H1 (cell line): Measurements from ENCODE around the gene C19orf53. TPM values are rescaled to one million over a fixed set of nuclear protein-coding genes. Genes with fewer than 3 reads are reported as not detected.

Source experiments
- CTCF ChIA-PET: fragments of 300-600 bp; sonication (Branson Sonifier 250); formaldehyde crosslinking; loops from one replicate; lab custom pipeline; 2021; ENCODE audit not compliant: partially characterized antibody; lab: Charles Lee
- POLR2A ChIA-PET: fragments of 300-600 bp; sonication (Branson Sonifier 250); formaldehyde crosslinking; loops from one replicate; lab custom pipeline; 2021; ENCODE audit warnings: inconsistent platforms; ENCODE audit not compliant: partially characterized antibody; lab: Charles Lee
- DNase-seq, 2 experiments: peaks; one replicate each; pipeline versions ENCODE4 v3.0.0 to v3.0.0-alpha.2; 2010 to 2022; ENCODE audit warnings: low spot score in 2 of 2, low read depth in 1 of 2, mixed read lengths in 1 of 2
- FAIRE-seq: peaks from 2 replicates; lab custom pipeline; 2011; peaks lifted over from hg19 to GRCh38; lab: Jason Lieb, UNC
- H2AFZ ChIP-seq: 2 replicates; pipeline ENCODE4 v1.8.1; 2012; ENCODE audit warnings: low read length, inconsistent platforms
- H2AK5ac ChIP-seq: 2 replicates; pipeline ENCODE4 v1.6.1; 2013; ENCODE audit warnings: low read depth, low read length
- H2BK120ac ChIP-seq: replicated peaks from 2 replicates; pipeline ENCODE3; 2013; ENCODE audit warnings: low read depth, low read length, inconsistent platforms
- H2BK12ac ChIP-seq: 2 replicates; pipeline ENCODE4 v1.6.1; 2013; ENCODE audit warnings: low read depth, low read length
- H2BK15ac ChIP-seq: 2 replicates; pipeline ENCODE4 v1.6.1; 2013; ENCODE audit warnings: low read length
- H2BK20ac ChIP-seq: 2 replicates; pipeline ENCODE4 v1.6.1; 2013; ENCODE audit warnings: low read length
- H2BK5ac ChIP-seq: 2 replicates; pipeline ENCODE4 v1.6.1; 2013; ENCODE audit warnings: low read depth, low read length
- H3K14ac ChIP-seq: 2 replicates; pipeline ENCODE4 v1.6.1; 2013; ENCODE audit warnings: inconsistent platforms; ENCODE audit not compliant: insufficient read length
- H3K18ac ChIP-seq: 2 replicates; pipeline ENCODE4 v1.6.1; 2013; ENCODE audit warnings: low read length; ENCODE audit errors: extremely low read depth
- H3K23ac ChIP-seq: 2 replicates; pipeline ENCODE4 v1.6.1; 2013; ENCODE audit warnings: inconsistent platforms; ENCODE audit not compliant: insufficient read length
- H3K23me2 ChIP-seq: 2 replicates; pipeline ENCODE4 v1.6.1; 2013; ENCODE audit warnings: low read depth, low read length
- H3K27ac ChIP-seq: 2 replicates; pipeline ENCODE4 v1.6.1; 2011; ENCODE audit warnings: low read depth, low read length, inconsistent platforms
- H3K27me3 ChIP-seq, 4 experiments: replicated peaks in 1 of 4; 1 replicate in 1 of 4; 2 replicates in 3 of 4; pipeline versions ENCODE4 v1.6.1 to v1.8.1; 2011 to 2013; ENCODE audit warnings: low read length in 3 of 4, mild to moderate bottlenecking in 3 of 4, inconsistent platforms in 2 of 4, mixed read lengths in 2 of 4, moderate library complexity in 1 of 4; ENCODE audit not compliant: control insufficient read depth in 3 of 4, insufficient read depth in 3 of 4; ENCODE audit errors: extremely low read depth in 1 of 4
- H3K36me3 ChIP-seq, 4 experiments: 2 replicates each; pipeline versions ENCODE4 v1.6.1 to v1.8.1; 2011 to 2013; ENCODE audit warnings: mild to moderate bottlenecking in 4 of 4, low read length in 3 of 4, moderate library complexity in 2 of 4, control low read depth in 1 of 4, inconsistent platforms in 1 of 4; ENCODE audit not compliant: insufficient read depth in 4 of 4, control insufficient read depth in 2 of 4
- H3K4ac ChIP-seq: replicated peaks from 2 replicates; pipeline ENCODE3; 2013; ENCODE audit warnings: low read length, low read depth, mixed read lengths, inconsistent platforms; ENCODE audit not compliant: insufficient read length
- H3K4me1 ChIP-seq, 4 experiments: replicated peaks in 1 of 4; 1 replicate in 1 of 4; 2 replicates in 3 of 4; pipeline versions ENCODE4 v1.6.1 to v1.8.1; 2011 to 2013; ENCODE audit warnings: low read length in 3 of 4, inconsistent platforms in 2 of 4, mixed read lengths in 1 of 4; ENCODE audit not compliant: insufficient read depth in 4 of 4, control insufficient read depth in 3 of 4
- H3K4me2 ChIP-seq, 2 experiments: 2 replicates each; pipeline versions ENCODE4 v1.6.1 to v1.8.1; 2011 to 2013; ENCODE audit warnings: low read depth in 2 of 2, low read length in 2 of 2, control low read depth in 1 of 2, inconsistent platforms in 1 of 2, mild to moderate bottlenecking in 1 of 2; ENCODE audit not compliant: insufficient read depth in 1 of 2
- H3K4me3 ChIP-seq, 4 experiments: fragments of 200-600, 300-600 bp in 1 of 4; sonication (generic), shearing (Covaris generic), sonication (Bioruptor Twin) in 1 of 4; 2 replicates each; pipeline versions ENCODE4 v1.5.1 to v1.8.1; 2011 to 2016; ENCODE audit warnings: low read length in 4 of 4, low read depth in 3 of 4, control low read depth in 2 of 4, inconsistent platforms in 2 of 4, mild to moderate bottlenecking in 2 of 4, mixed read lengths in 1 of 4, moderate library complexity in 1 of 4; ENCODE audit not compliant: insufficient read depth in 2 of 4; ENCODE audit errors: extremely low read depth in 1 of 4
- H3K56ac ChIP-seq: replicated peaks from 2 replicates; pipeline ENCODE3; 2013; ENCODE audit warnings: low read depth, mild to moderate bottlenecking, mixed read lengths, low read length, inconsistent platforms; ENCODE audit not compliant: insufficient read length
- H3K79me1 ChIP-seq: 2 replicates; pipeline ENCODE4 v1.6.1; 2013; ENCODE audit warnings: low read depth, low read length, control low read depth
- H3K79me2 ChIP-seq, 2 experiments: 2 replicates each; pipeline versions ENCODE4 v1.6.1 to v1.8.1; 2012 to 2013; ENCODE audit warnings: low read length in 2 of 2, mild to moderate bottlenecking in 2 of 2, inconsistent platforms in 1 of 2; ENCODE audit not compliant: insufficient read depth in 2 of 2, control insufficient read depth in 1 of 2
- H3K9ac ChIP-seq, 4 experiments: replicated peaks in 1 of 4; 1 replicate in 1 of 4; 2 replicates in 3 of 4; pipeline versions ENCODE4 v1.6.1 to v1.8.1; 2011 to 2013; ENCODE audit warnings: low read depth in 3 of 4, low read length in 3 of 4, control low read depth in 2 of 4, mild to moderate bottlenecking in 2 of 4, moderate library complexity in 2 of 4, inconsistent platforms in 1 of 4; ENCODE audit errors: extremely low read depth in 1 of 4
- H3K9me3 ChIP-seq, 2 experiments: 2 replicates each; pipeline versions ENCODE4 v1.6.1 to v1.8.1; 2012 to 2013; ENCODE audit warnings: mild to moderate bottlenecking in 2 of 2, moderate library complexity in 2 of 2, control low read depth in 1 of 2, inconsistent platforms in 1 of 2, low read depth in 1 of 2, low read length in 1 of 2, mixed read lengths in 1 of 2; ENCODE audit not compliant: insufficient read depth in 2 of 2
- H4K20me1 ChIP-seq, 2 experiments: replicated peaks in 1 of 2; 2 replicates each; pipeline versions ENCODE3 to v1.8.1; 2011 to 2013; ENCODE audit warnings: inconsistent platforms in 2 of 2, low read length in 2 of 2, mild to moderate bottlenecking in 1 of 2; ENCODE audit not compliant: insufficient read depth in 2 of 2, control insufficient read depth in 1 of 2
- H4K5ac ChIP-seq: 2 replicates; pipeline ENCODE4 v1.6.1; 2013; ENCODE audit warnings: low read length, low read depth, mixed read lengths, inconsistent platforms; ENCODE audit not compliant: insufficient read length
- H4K8ac ChIP-seq: 2 replicates; pipeline ENCODE4 v1.8.0; 2013; ENCODE audit warnings: mild to moderate bottlenecking, moderate library complexity, low read length, inconsistent platforms; ENCODE audit not compliant: insufficient read depth; ENCODE audit errors: extremely low read depth
- H4K91ac ChIP-seq: replicated peaks from 2 replicates; pipeline ENCODE3; 2013; ENCODE audit warnings: low read length, mixed read lengths, inconsistent platforms; ENCODE audit not compliant: insufficient read length
- BACH1 ChIP-seq: IDR thresholded peaks from 2 replicates; pipeline ENCODE4 v1.6.1; 2012; ENCODE audit warnings: low read length, improper control_type of control experiment
- BCL11A ChIP-seq, 2 experiments: IDR thresholded peaks; one replicate each; pipeline ENCODE4 v1.6.1; 2011; ENCODE audit warnings: low read depth in 2 of 2, low read length in 2 of 2, mild to moderate bottlenecking in 2 of 2
- CHD2 ChIP-seq: IDR thresholded peaks from 2 replicates; pipeline ENCODE4 v1.6.1; 2012; ENCODE audit warnings: low read length, improper control_type of control experiment
- CTCF ChIP-seq, 3 experiments: IDR thresholded peaks; 1 replicate in 2 of 3; 2 replicates in 1 of 3; pipeline versions ENCODE4 v1.5.1 to v1.6.1; 2011; ENCODE audit warnings: low read length in 3 of 3, mild to moderate bottlenecking in 3 of 3, inconsistent platforms in 2 of 3, low read depth in 1 of 3, moderate library complexity in 1 of 3; ENCODE audit not compliant: insufficient read depth in 1 of 3; ENCODE audit errors: control extremely low read depth in 1 of 3
- EGR1 ChIP-seq: IDR thresholded peaks from 2 replicates; pipeline ENCODE4 v1.6.1; 2011; ENCODE audit warnings: low read depth, low read length, borderline replicate concordance
- RFX5 ChIP-seq: IDR thresholded peaks from 2 replicates; pipeline ENCODE4 v1.6.1; 2011; ENCODE audit warnings: low read depth, low read length, improper control_type of control experiment, borderline replicate concordance
- SIRT6 ChIP-seq: IDR thresholded peaks from one replicate; pipeline ENCODE4 v1.7.1; 2012; ENCODE audit warnings: low read length, inconsistent platforms
- SUZ12 ChIP-seq: fragments of 200-600 bp; sonication (generic); IDR thresholded peaks from 2 replicates; pipeline ENCODE4 v1.6.1; 2012; ENCODE audit warnings: mild to moderate bottlenecking, inconsistent platforms, low read length, moderate library complexity, mixed read lengths
- TAF1 ChIP-seq: IDR thresholded peaks from 2 replicates; pipeline ENCODE4 v1.6.1; 2011; ENCODE audit warnings: mild to moderate bottlenecking, low read depth, low read length
- TEAD4 ChIP-seq: IDR thresholded peaks from 2 replicates; pipeline ENCODE4 v1.6.1; 2012; ENCODE audit warnings: low read depth, low read length, inconsistent platforms, mixed read lengths
- WGBS, 2 experiments: shearing (Covaris generic) in 1 of 2; methylation state at CpG; one replicate each; pipeline versions ENCODE4 v1.1.6 to v1.1.7; 2013 to 2015; ENCODE audit warnings: low lambda C conversion rate in 2 of 2, mixed read lengths in 2 of 2, inconsistent platforms in 1 of 2, low coverage in 1 of 2, missing lambda C conversion rate in 1 of 2; ENCODE audit not compliant: insufficient replicate concordance in 2 of 2, insufficient coverage in 1 of 2, insufficient read length in 1 of 2; ENCODE audit errors: extremely low coverage in 1 of 2, missing lambda C conversion rate in 1 of 2; 5-methylcytosine and 5-hydroxymethylcytosine counted together
- polyA plus RNA-seq, 7 experiments: library from polyadenylated mRNA; depleted of rRNA in 3 of 7; stranded (reverse) in 5 of 7; unstranded in 2 of 7; fragments of >200 nt in 5 of 7; fragments of 200-250 nt in 2 of 7; gene quantifications; 1 replicate in 5 of 7; 2 replicates in 1 of 7; 4 replicates in 1 of 7; pipeline versions ENCODE4 v1.2.1 to v1.2.3, GENCODE V29; 2011 to 2013; ENCODE audit warnings: missing spikeins in 2 of 7, mixed read lengths in 2 of 7
- total RNA-seq: library from RNA; stranded (reverse); fragmentation: NEBNext Ultra II Directional; extraction: Animal tissue kit (Norgen Biotek cat#: 25700); gene quantifications from 2 replicates; pipeline ENCODE4 v1.2.1, GENCODE V29; 2021

Gene C19orf53
- total and polyA plus RNA-seq, 2 of the 8 experiments (the other 6 are each of a cell fraction or from before 2014, with no cell fraction given), result 104 to 169 TPM

GRCh38 chr19:13751436-13751835 lies 22.8 kb upstream of the C19orf53 start:
- H4K5ac ChIP-seq, result no peak overlapping the region
- no peak overlapping the region for H3K4me3 ChIP-seq
- H3K79me2 ChIP-seq, result no peaks in the 10 kb centered on the region; a peak in 1 of 4 replicates
- peaks cover 0 to 4% of the 10 kb centered on the region in 2 experiments for H4K20me1 ChIP-seq
- no peak overlapping the region for H2BK12ac ChIP-seq
- FAIRE-seq (no peak), DNase-seq (no peak)
- no peak overlapping the region for H3K23ac ChIP-seq
- peaks cover 6% of the 10 kb centered on the region; the same call in 1 of the 2 replicates for H3K23me2 ChIP-seq
- no peak overlapping the region for H2AFZ ChIP-seq
- H2AK5ac ChIP-seq, result no peak overlapping the region
- H3K36me3 ChIP-seq, result peaks cover 6 to 23% (median 10%) of the 10 kb centered on the region in 4 experiments; a peak in 6 of 8 replicates
- H3K27ac ChIP-seq, result no peak overlapping the region
- no peaks in the 10 kb centered on the region; a peak in 1 of 7 replicates for H3K4me1 ChIP-seq
- ChIA-PET CTCF (interaction anchor here (1.7 kb wide), 1 partner anchor 33 kb away, joined by 3 read pairs; no protein-coding TSS in a partner anchor), POLR2A (no interaction called here)
- H4K91ac ChIP-seq, result no peak overlapping the region
- no peak overlapping the region for H2BK120ac ChIP-seq
- H2BK20ac ChIP-seq, result no peak overlapping the region
- no peak overlapping the region for H3K56ac ChIP-seq
- H3K4me2 ChIP-seq, result no peak overlapping the region
- WGBS, 2 experiments, result 95% methylated on average over 16 of the region's 16 CpGs; no CpG with 5 or more reads in 1 of the 2 experiments
- H3K9ac ChIP-seq, result no peak overlapping the region
- H4K8ac ChIP-seq, result no peak overlapping the region
- no peaks in the 10 kb centered on the region for H3K27me3 ChIP-seq
- no peak overlapping the region for H3K14ac ChIP-seq
- H2BK15ac ChIP-seq, result no peak overlapping the region
- H3K18ac ChIP-seq, result no peak overlapping the region
- peaks cover 2% of the 10 kb centered on the region; the same call in 1 of the 2 replicates for H3K79me1 ChIP-seq
- H2BK5ac ChIP-seq, result no peak overlapping the region
- TF ChIP-seq EGR1 (no peak), TEAD4 (no peak), RFX5 (no peak), SIRT6 (no peak), CHD2 (no peak), BCL11A (IDR thresholded peaks at IDR 0.05; ENCODE audit: low read depth in 2 of 2, low read length in 2 of 2) (no peak), BACH1 (no peak), CTCF (IDR thresholded peaks at IDR 0.05; ENCODE audit: control extremely low read depth in 1 of 3, insufficient read depth in 1 of 3, low read depth in 1 of 3, low read length in 3 of 3) (no peak), TAF1 (no peak), SUZ12 (no peak)
- H3K9me3 ChIP-seq, result no peaks in the 10 kb centered on the region; a peak in 1 of 4 replicates
- H3K4ac ChIP-seq, result no peak overlapping the region
